GM12865 (cell line): ENCODE data around the gene BIRC2.

Experiments
- DNase-seq: peaks from one replicate; pipeline ENCODE4 v3.0.0; 2010; ENCODE audit warnings: low read depth
- H3K4me3 ChIP-seq: 2 replicates; pipeline ENCODE4 v1.5.1; 2011; ENCODE audit warnings: mild to moderate bottlenecking, low read depth, low read length, control low read depth
- CTCF ChIP-seq: IDR thresholded peaks from 2 replicates; pipeline ENCODE4 v1.5.1; 2011; ENCODE audit warnings: low read length, control low read depth, low read depth, inconsistent platforms; ENCODE audit not compliant: insufficient read depth; ENCODE audit errors: missing control alignments

The BIRC2 gene

GRCh38 chr11:102320679-102321078, 26.3 kb upstream of the BIRC2 start:
- DNase-seq: peak; percentile 35
- no peak for TF ChIP-seq CTCF
- H3K4me3 ChIP-seq: peak overlapping the region; percentile 68

GRCh38 chr11:102322560-102322959, 24.5 kb upstream of the BIRC2 start:
- peak overlapping the region; percentile 68 for H3K4me3 ChIP-seq
- DNase-seq: peak; percentile 47
- TF ChIP-seq CTCF: no peak

- TF ChIP-seq CTCF: no peak
- no peak for DNase-seq
- H3K4me3 ChIP-seq: no peak overlapping the region; the same call in 1 of the 2 replicates
Observed at GRCh38 chr11:102323542-102324251, 23.3 kb upstream of the BIRC2 start.

GRCh38 chr11:102325088-102325487, 21.9 kb upstream of the BIRC2 start:
- no peak overlapping the region for H3K4me3 ChIP-seq
- no peak for TF ChIP-seq CTCF
- peak; percentile 51 for DNase-seq

GRCh38 chr11:102328748-102329147, 18.3 kb upstream of the BIRC2 start:
- no peak for DNase-seq
- no peak overlapping the region for H3K4me3 ChIP-seq
- TF ChIP-seq CTCF: no peak

- H3K4me3 ChIP-seq: no peak overlapping the region
- no peak for DNase-seq
- no peak for TF ChIP-seq CTCF
Observed at GRCh38 chr11:102330231-102330630, 16.8 kb upstream of the BIRC2 start.

- TF ChIP-seq CTCF: no peak
- no peak for DNase-seq
- no peak overlapping the region for H3K4me3 ChIP-seq
Observed at GRCh38 chr11:102331341-102331740, 15.7 kb upstream of the BIRC2 start.
